ENCODE measurements around the gene MLLT6.

GRCh38 chr17:38719943-38720641, 15.0 kb downstream of the MLLT6 start:
- TF ChIP-seq CTCF (IDR thresholded peaks at IDR 0.05; ENCODE audit: insufficient read depth, low read length, poor library complexity, severe bottlenecking) (no peak), EZH2phosphoT487 (conservative IDR thresholded peaks at IDR 0.05; ENCODE audit: low read length) (no peak)

Measured in SU-DHL-6 (cell line).